A673 (cell line): Measurements from ENCODE around the gene RPP25L. TPM values are rescaled to one million over a fixed set of nuclear protein-coding genes. Genes with fewer than 3 reads are reported as not detected.

Experiments used
- BruUV-seq: library from RNA; stranded (reverse); fragments of 400-500 nt; replicated peaks from 2 replicates; lab custom pipeline; 2021; lab: Mats Ljungman, UMichigan
- CTCF ChIA-PET: fragments of 300-600 bp; sonication (Branson Sonifier 250); formaldehyde crosslinking; loops from one replicate; lab custom pipeline; 2022; ENCODE audit warnings: antibody characterized with exemption; lab: Charles Lee
- POLR2A ChIA-PET: fragments of 300-600 bp; sonication (Branson Sonifier 250); formaldehyde crosslinking; loops from one replicate; lab custom pipeline; 2022; ENCODE audit warnings: antibody characterized with exemption; ENCODE audit not compliant: low non-redundant PET; lab: Charles Lee
- DNase-seq: peaks from one replicate; pipeline ENCODE4 v3.0.0-alpha.2; 2015; ENCODE audit warnings: low spot score
- H3K27ac ChIP-seq: fragments of 200-600 bp; sonication (generic); 2 replicates; pipeline ENCODE4 v1.5.1; 2016; ENCODE audit warnings: mixed run types, low read depth, mild to moderate bottlenecking, mixed read lengths, antibody characterized with exemption, low read length; ENCODE audit not compliant: poor library complexity, severe bottlenecking
- H3K27me3 ChIP-seq: fragments of 200-600 bp; sonication (generic); replicated peaks from 2 replicates; pipeline ENCODE4 v1.6.1; 2017; ENCODE audit warnings: mixed run types, low read depth, mild to moderate bottlenecking, mixed read lengths, antibody characterized with exemption, low read length; ENCODE audit not compliant: insufficient read depth, poor library complexity
- H3K36me3 ChIP-seq: fragments of 200-600 bp; sonication (generic); 2 replicates; pipeline ENCODE4 v1.6.1; 2016; ENCODE audit warnings: mixed run types, mild to moderate bottlenecking, mixed read lengths, antibody characterized with exemption, low read length; ENCODE audit not compliant: insufficient read depth, poor library complexity, severe bottlenecking
- H3K4me1 ChIP-seq: fragments of 200-600 bp; sonication (generic); 2 replicates; pipeline ENCODE4 v1.6.1; 2017; ENCODE audit warnings: mixed run types, mild to moderate bottlenecking, mixed read lengths, antibody characterized with exemption, low read length; ENCODE audit not compliant: insufficient read depth, poor library complexity, severe bottlenecking
- H3K4me3 ChIP-seq: fragments of 200-600 bp; sonication (generic); 2 replicates; pipeline ENCODE4 v1.5.1; 2016; ENCODE audit warnings: low read depth, mixed run types, mild to moderate bottlenecking, mixed read lengths, low read length; ENCODE audit not compliant: poor library complexity, severe bottlenecking
- H3K9me3 ChIP-seq: fragments of 200-600 bp; sonication (generic); 2 replicates; pipeline ENCODE4 v1.6.1; 2016; ENCODE audit warnings: mixed run types, low read depth, mild to moderate bottlenecking, mixed read lengths, antibody characterized with exemption, low read length; ENCODE audit not compliant: poor library complexity, severe bottlenecking
- CTCF ChIP-seq: fragments of 300-800, 200-600 bp; sonication (generic); conservative IDR thresholded peaks from 2 replicates; pipeline ENCODE4 v1.5.1; 2017; ENCODE audit warnings: low read depth, mild to moderate bottlenecking, antibody characterized with exemption, low read length, moderate library complexity, mixed read lengths
- EZH2 ChIP-seq: fragments of 200-600 bp; sonication (generic); IDR thresholded peaks from 2 replicates; pipeline ENCODE4 v1.6.1; 2017; ENCODE audit warnings: borderline replicate concordance, low read depth, mild to moderate bottlenecking, mixed read lengths, antibody characterized with exemption, low read length; ENCODE audit not compliant: poor library complexity, severe bottlenecking
- intact Hi-C: fragments of 100-400 bp; cut with micrococcal nuclease; formaldehyde crosslinking; loops from one replicate; pipeline ENCODE4 v1.10.0; 2022; ENCODE audit not compliant: unreplicated experiment
- total RNA-seq: library from RNA; stranded (reverse); gene quantifications from 2 replicates; pipeline ENCODE4 v1.2.3, GENCODE V29; 2021

Gene RPP25L
- total RNA-seq, 1 experiment from 2014 or later: 19.7 TPM

DNA sequence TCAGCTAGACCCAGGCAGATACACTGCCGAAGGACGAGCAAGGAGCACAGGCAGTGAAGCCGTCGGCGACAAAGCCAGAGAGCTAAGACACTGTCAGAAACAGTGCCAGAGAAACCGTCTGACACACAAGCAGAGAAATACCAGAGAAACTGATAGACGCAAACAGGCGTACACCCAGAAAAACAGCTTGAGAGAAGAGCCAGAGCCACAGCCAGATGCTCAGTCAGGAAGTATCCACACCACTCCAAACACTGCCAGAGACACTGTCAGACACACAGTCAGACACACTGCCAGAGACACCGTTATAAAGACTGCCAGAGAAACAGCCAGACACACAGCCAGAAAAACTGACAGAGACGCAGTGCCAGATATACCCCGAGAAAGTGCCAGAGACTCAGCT lies 41.5 kb downstream of the RPP25L start:
- POLR2A ChIA-PET: no interaction called here
- Histone ChIP-seq H3K4me1 (no peaks in the 10 kb centered on the region), H3K9me3 (no peaks in the 10 kb centered on the region), H3K27me3 (no peaks in the 10 kb centered on the region), H3K36me3 (no peaks in the 10 kb centered on the region), H3K4me3 (no peak overlapping the region), H3K27ac (no peak overlapping the region)
- TF ChIP-seq CTCF: no peak
- no TSS peak for BruUV-seq
- intact Hi-C loops: no loop called here
- DNase-seq: no peak
- CTCF ChIA-PET: interaction anchor here (0.5 kb wide), 1 partner anchor 153 kb away, joined by 7 read pairs; no protein-coding TSS in a partner anchor

GRCh38 chr9:34568774-34569173 lies 43.1 kb downstream of the RPP25L start:
- Histone ChIP-seq H3K27ac (no peak overlapping the region), H3K36me3 (no peaks in the 10 kb centered on the region), H3K27me3 (no peaks in the 10 kb centered on the region), H3K4me1 (no peaks in the 10 kb centered on the region), H3K9me3 (no peaks in the 10 kb centered on the region), H3K4me3 (no peak overlapping the region)
- CTCF ChIA-PET: no interaction called here
- POLR2A ChIA-PET: no interaction called here
- TF ChIP-seq EZH2 (no peak), CTCF (no peak)
- DNase-seq: no peak
- no TSS peak for BruUV-seq
- intact Hi-C loops: no loop called here

DNA sequence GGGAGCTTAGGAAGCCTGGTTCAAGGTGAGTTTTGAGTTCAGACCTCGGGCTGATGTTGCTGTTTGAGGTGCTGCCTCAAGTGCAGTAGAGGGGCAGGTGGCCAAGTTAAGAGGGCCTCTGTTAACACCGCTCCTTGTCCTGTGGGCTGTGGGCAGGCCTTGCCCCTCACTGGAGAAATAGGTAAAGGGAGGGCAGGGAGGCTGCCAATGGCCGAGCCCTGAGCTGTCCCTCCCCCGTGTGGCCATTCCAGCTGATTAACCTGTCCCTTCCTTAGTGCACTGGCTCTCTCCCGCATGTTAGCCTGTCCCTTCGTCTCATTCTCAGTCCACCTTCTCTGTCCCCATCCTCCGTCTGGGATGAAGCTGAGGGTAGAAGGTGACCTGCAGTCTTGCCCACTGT lies 43.8 kb downstream of the RPP25L start:
- BruUV-seq: no TSS peak
- CTCF ChIA-PET: no interaction called here

More for the DNA sequence above, 43.8 kb downstream of the RPP25L start:
- H3K27me3 ChIP-seq: no peaks in the 10 kb centered on the region
- no peaks in the 10 kb centered on the region for H3K4me1 ChIP-seq
- H3K36me3 ChIP-seq: no peaks in the 10 kb centered on the region
- DNase-seq: no peak
- POLR2A ChIA-PET: no interaction called here
- no peak overlapping the region for H3K27ac ChIP-seq
- H3K4me3 ChIP-seq: no peak overlapping the region
- no peak for TF ChIP-seq EZH2
- TF ChIP-seq CTCF: no peak
- intact Hi-C loops: no loop called here
- H3K9me3 ChIP-seq: no peaks in the 10 kb centered on the region
